ENCODE results near the gene KLHL26.
A peak's percentile ranks its signal among the peaks of the same experiment; 100 is the strongest.

Gene KLHL26

DNA sequence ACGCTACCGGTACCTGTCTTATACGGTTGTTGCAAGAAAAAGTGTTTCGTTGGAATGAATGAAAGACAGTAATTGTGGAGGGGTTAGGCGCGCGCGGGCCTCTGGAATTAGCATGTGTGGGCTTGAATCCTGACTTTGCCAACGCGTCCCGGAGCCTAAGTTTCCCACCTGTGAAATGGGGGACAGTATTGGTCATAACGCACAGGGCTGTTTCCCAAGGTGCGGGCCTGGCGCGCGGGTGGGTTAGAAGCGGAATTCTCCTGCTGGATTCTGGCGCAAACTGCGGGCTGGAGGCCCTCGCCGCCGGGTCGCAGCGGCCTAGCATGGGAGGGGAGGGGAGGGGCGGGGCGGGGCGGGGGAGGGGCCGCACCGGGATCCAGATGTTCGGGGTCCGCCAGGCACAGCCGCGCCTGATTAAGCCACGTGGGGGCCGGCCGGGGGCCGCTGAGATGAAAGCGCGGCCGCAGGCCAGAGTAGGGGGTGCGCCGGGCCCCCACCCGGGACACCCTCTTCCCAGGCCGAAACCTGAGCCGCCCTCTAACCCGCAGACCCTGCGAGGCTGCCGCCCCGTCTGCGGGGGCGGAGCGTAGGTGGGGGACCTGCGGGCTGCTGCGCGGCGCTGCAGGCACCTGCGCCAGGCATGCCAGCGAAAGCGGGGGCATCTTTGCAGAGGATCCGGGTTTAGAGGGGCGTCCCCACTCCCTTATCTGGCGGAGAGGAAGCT lies 25.3 kb upstream of the KLHL26 start:
- POLR2A ChIA-PET, result interaction anchor here (0.6 to 1.5 kb wide), 3 partner anchors 40 to 308 kb away, joined by 3 to 5 read pairs (median 5); partner anchors contain the start of genes COPE, DDX49, KXD1 and UBA52
- Histone ChIP-seq H3K4me3 (ENCODE audit: low read depth, low read length) (peak overlapping the region; percentile 17), H3K27ac (ENCODE audit: extremely low read depth, low read depth, low read length) (no peak overlapping the region), H3K36me3 (ENCODE audit: control insufficient read depth in 2 of 2, insufficient read depth in 1 of 2, low read length in 2 of 2) (no peaks in the 10 kb centered on the region), H3K4me1 (ENCODE audit: control insufficient read depth, insufficient read depth, low read length) (peaks cover 4% of the 10 kb centered on the region), H3K9me3 (ENCODE audit: control insufficient read depth, insufficient read depth, low read depth, low read length) (no peaks in the 10 kb centered on the region)
- CTCF ChIA-PET, result interaction anchor here (1.0 kb wide), 1 partner anchor 10 kb away, joined by 3 read pairs; no protein-coding TSS in a partner anchor
- TF ChIP-seq ZNF112 (tag by site-specific recombination; IDR thresholded peaks at IDR 0.05), result no peak
- no peak for TF ChIP-seq TRIM28 (IDR thresholded peaks at IDR 0.05; ENCODE audit: borderline replicate concordance, low read length)
- peak; percentile 87 for TF ChIP-seq SP3 (tag by site-specific recombination; IDR thresholded peaks at IDR 0.05)
- TF ChIP-seq, protein P1, sequence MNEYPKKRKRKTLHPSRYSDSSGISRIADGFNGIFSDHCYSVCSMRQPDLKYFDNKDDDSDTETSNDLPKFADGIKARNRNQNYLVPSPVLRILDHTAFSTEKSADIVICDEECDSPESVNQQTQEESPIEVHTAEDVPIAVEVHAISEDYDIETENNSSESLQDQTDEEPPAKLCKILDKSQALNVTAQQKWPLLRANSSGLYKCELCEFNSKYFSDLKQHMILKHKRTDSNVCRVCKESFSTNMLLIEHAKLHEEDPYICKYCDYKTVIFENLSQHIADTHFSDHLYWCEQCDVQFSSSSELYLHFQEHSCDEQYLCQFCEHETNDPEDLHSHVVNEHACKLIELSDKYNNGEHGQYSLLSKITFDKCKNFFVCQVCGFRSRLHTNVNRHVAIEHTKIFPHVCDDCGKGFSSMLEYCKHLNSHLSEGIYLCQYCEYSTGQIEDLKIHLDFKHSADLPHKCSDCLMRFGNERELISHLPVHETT (tag by site-specific recombination; IDR thresholded peaks at IDR 0.05), result no peak
- no peak for TF ChIP-seq IKZF3 (tag by site-specific recombination; IDR thresholded peaks at IDR 0.05)
- TF ChIP-seq GLIS1 (tag by site-specific recombination; IDR thresholded peaks at IDR 0.05), result peak; percentile 91
- peak; percentile 95 for TF ChIP-seq ZXDB (tag by site-specific recombination; IDR thresholded peaks at IDR 0.05)
- TF ChIP-seq, protein P2, sequence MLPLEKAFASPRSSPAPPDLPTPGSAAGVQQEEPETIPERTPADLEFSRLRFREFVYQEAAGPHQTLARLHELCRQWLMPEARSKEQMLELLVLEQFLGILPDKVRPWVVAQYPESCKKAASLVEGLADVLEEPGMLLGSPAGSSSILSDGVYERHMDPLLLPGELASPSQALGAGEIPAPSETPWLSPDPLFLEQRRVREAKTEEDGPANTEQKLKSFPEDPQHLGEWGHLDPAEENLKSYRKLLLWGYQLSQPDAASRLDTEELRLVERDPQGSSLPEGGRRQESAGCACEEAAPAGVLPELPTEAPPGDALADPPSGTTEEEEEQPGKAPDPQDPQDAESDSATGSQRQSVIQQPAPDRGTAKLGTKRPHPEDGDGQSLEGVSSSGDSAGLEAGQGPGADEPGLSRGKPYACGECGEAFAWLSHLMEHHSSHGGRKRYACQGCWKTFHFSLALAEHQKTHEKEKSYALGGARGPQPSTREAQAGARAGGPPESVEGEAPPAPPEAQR (tag by site-specific recombination; IDR thresholded peaks at IDR 0.05), result no peak
- TF ChIP-seq ZNF324 (tag by site-specific recombination; IDR thresholded peaks at IDR 0.05), result no peak
- TF ChIP-seq, protein P3, sequence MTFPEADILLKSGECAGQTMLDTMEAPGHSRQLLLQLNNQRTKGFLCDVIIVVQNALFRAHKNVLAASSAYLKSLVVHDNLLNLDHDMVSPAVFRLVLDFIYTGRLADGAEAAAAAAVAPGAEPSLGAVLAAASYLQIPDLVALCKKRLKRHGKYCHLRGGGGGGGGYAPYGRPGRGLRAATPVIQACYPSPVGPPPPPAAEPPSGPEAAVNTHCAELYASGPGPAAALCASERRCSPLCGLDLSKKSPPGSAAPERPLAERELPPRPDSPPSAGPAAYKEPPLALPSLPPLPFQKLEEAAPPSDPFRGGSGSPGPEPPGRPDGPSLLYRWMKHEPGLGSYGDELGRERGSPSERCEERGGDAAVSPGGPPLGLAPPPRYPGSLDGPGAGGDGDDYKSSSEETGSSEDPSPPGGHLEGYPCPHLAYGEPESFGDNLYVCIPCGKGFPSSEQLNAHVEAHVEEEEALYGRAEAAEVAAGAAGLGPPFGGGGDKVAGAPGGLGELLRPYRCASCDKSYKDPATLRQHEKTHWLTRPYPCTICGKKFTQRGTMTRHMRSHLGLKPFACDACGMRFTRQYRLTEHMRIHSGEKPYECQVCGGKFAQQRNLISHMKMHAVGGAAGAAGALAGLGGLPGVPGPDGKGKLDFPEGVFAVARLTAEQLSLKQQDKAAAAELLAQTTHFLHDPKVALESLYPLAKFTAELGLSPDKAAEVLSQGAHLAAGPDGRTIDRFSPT (tag by site-specific recombination; IDR thresholded peaks at IDR 0.05), result peak; percentile 75
- no peak for TF ChIP-seq ZFP37 (tag by site-specific recombination; IDR thresholded peaks at IDR 0.05)
- TF ChIP-seq KLF10 (tag by site-specific recombination; IDR thresholded peaks at IDR 0.05), result peak; percentile 31; the same call in 1 of the 2 replicates
- TF ChIP-seq HOXA7 (CRISPR knock-in tag; IDR thresholded peaks at IDR 0.05; ENCODE audit: borderline replicate concordance), result no peak
- TF ChIP-seq ZFHX2 (tag by site-specific recombination; conservative IDR thresholded peaks at IDR 0.05), result peak; percentile 98
- peak; percentile 47 for TF ChIP-seq SP2 (tag by site-specific recombination; IDR thresholded peaks at IDR 0.05)
- no peak for TF ChIP-seq PRDM1 (tag by site-specific recombination; IDR thresholded peaks at IDR 0.05)
- TF ChIP-seq, protein P4, sequence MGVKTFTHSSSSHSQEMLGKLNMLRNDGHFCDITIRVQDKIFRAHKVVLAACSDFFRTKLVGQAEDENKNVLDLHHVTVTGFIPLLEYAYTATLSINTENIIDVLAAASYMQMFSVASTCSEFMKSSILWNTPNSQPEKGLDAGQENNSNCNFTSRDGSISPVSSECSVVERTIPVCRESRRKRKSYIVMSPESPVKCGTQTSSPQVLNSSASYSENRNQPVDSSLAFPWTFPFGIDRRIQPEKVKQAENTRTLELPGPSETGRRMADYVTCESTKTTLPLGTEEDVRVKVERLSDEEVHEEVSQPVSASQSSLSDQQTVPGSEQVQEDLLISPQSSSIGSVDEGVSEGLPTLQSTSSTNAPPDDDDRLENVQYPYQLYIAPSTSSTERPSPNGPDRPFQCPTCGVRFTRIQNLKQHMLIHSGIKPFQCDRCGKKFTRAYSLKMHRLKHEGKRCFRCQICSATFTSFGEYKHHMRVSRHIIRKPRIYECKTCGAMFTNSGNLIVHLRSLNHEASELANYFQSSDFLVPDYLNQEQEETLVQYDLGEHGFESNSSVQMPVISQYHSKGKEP (tag by site-specific recombination; IDR thresholded peaks at IDR 0.05), result 0 out of 2 replicates have a peak, but pooled peaks have one; percentile 23
- TF ChIP-seq, protein P5, sequence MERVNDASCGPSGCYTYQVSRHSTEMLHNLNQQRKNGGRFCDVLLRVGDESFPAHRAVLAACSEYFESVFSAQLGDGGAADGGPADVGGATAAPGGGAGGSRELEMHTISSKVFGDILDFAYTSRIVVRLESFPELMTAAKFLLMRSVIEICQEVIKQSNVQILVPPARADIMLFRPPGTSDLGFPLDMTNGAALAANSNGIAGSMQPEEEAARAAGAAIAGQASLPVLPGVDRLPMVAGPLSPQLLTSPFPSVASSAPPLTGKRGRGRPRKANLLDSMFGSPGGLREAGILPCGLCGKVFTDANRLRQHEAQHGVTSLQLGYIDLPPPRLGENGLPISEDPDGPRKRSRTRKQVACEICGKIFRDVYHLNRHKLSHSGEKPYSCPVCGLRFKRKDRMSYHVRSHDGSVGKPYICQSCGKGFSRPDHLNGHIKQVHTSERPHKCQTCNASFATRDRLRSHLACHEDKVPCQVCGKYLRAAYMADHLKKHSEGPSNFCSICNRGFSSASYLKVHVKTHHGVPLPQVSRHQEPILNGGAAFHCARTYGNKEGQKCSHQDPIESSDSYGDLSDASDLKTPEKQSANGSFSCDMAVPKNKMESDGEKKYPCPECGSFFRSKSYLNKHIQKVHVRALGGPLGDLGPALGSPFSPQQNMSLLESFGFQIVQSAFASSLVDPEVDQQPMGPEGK (tag by site-specific recombination; IDR thresholded peaks at IDR 0.05), result peak; percentile 91
- no peak for TF ChIP-seq ZNF548 (tag by site-specific recombination; IDR thresholded peaks at IDR 0.05)
- TF ChIP-seq ZNF335 (tag by site-specific recombination; conservative IDR thresholded peaks at IDR 0.05), result peak; percentile 90
- TF ChIP-seq ZNF202 (tag by site-specific recombination; IDR thresholded peaks at IDR 0.05; ENCODE audit: borderline replicate concordance), result no peak
- TF ChIP-seq, protein P6, sequence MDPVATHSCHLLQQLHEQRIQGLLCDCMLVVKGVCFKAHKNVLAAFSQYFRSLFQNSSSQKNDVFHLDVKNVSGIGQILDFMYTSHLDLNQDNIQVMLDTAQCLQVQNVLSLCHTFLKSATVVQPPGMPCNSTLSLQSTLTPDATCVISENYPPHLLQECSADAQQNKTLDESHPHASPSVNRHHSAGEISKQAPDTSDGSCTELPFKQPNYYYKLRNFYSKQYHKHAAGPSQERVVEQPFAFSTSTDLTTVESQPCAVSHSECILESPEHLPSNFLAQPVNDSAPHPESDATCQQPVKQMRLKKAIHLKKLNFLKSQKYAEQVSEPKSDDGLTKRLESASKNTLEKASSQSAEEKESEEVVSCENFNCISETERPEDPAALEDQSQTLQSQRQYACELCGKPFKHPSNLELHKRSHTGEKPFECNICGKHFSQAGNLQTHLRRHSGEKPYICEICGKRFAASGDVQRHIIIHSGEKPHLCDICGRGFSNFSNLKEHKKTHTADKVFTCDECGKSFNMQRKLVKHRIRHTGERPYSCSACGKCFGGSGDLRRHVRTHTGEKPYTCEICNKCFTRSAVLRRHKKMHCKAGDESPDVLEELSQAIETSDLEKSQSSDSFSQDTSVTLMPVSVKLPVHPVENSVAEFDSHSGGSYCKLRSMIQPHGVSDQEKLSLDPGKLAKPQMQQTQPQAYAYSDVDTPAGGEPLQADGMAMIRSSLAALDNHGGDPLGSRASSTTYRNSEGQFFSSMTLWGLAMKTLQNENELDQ (tag by site-specific recombination; IDR thresholded peaks at IDR 0.05; ENCODE audit: low read depth), result no peak
- TF ChIP-seq MYNN (tag by site-specific recombination; IDR thresholded peaks at IDR 0.05; ENCODE audit: borderline replicate concordance), result no peak
- no peak for TF ChIP-seq MEIS1 (CRISPR knock-in tag; IDR thresholded peaks at IDR 0.05; ENCODE audit: borderline replicate concordance)
- TF ChIP-seq ZNF239 (tag by site-specific recombination; IDR thresholded peaks at IDR 0.05), result no peak

Measured in HEK293 (cell line).